GM19238 (cell line): Measurements from ENCODE around the gene ENPP3.

Experiments
- DNase-seq: peaks from one replicate; pipeline ENCODE4 v3.0.0; 2011; ENCODE audit warnings: low spot score; ENCODE audit not compliant: insufficient read length

Gene ENPP3

DNA sequence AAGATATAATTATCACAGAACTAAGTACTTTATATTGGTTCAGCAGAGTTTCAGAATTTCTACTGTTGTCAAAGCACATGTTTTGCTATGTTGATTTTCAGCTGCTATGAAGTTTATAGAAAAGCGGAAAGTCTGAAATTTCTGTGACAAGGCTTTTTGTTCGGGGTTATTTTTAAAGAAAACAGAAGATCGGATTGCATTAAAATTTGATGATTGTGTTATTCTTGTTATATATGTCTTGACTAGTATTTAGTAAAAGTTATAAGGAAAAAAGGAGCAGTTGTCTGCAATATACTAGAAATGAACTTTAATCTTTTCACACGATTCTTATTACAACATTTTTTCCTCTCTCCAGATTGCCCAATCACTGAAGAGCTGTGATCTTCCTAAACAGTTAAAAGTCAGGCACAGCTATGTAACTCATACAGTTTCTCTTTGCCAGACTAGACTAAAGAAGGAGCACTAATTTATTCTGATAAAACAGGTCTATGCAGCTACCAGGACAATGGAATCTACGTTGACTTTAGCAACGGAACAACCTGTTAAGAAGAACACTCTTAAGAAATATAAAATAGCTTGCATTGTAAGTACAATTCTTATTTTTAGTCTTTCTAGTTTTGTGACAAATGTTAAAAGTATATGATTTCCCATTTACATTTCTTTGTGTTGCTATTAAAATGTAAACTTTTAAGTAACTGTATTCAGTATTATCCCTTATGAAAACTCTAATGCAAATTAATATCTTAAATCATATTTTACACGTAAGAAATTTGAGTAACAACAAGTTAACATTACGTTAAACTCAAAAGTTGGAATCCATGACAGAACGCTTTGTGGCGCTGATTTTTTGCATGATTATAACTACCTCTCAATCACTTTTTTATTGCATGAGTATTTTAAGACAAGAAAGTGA, at the start of gene ENPP3:
Gene ENPP3 (plus strand): TSS at position 423 of the 913 bp plus-strand sequence. CDS start 83 bp downstream, at position 506.
- DNase-seq = no peak

DNA sequence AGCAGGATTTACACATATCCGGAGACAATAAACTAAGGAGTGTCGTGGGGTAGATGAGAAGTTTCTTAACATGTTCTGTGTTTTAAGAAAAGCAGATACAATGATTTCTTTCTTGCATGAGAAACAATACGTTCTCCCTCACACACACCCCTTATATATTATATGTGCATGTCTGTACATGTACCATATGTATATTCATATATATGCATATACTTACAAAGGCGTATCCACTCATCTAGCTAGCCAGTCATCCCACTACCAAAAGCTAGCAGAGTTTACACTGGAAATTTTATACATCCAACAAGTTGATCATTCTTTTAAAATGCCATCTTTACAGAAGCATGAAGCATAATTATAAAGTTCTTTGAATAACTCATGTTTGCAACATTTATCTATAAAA, 49.2 kb upstream of the ENPP3 start:
- DNase-seq = no peak

DNA sequence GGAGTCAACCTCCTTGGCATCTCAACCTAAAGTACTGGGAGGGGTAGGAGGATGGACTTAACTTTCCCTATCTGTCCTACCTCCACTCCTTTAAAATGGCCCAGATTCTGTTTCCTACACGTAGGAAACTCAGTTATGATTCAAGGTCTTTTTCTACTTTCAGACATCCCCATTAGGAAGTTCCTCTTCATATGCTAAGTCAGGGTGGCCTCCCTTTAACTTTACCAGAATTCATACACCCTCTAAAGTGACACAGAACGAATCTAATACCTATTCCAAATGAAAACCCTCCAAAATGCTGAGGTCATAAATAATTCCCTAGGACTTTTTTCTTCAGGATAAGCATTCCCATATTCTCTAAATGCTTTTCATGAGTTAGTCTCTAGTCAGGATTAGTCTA, 48.5 kb upstream of the ENPP3 start:
- DNase-seq = no peak

DNA sequence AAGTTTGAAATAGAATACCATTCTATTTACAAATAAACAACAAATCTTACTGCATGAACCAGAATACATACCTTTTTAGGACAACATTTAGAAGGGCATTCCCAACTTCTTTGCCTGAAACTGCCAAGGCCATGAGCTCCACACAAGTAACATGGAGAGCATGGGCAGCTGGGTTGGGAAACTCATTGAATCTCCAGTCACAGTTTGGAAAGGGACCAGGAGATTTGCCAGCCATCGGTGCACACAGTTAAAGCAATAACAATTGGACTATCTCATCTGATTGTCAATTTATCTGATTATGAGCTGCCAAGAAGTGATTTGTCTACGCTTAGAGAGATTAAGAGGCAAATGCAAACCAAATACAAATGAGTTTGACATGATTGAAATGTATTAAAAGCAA, 44.2 kb upstream of the ENPP3 start:
- DNase-seq = no peak

DNA sequence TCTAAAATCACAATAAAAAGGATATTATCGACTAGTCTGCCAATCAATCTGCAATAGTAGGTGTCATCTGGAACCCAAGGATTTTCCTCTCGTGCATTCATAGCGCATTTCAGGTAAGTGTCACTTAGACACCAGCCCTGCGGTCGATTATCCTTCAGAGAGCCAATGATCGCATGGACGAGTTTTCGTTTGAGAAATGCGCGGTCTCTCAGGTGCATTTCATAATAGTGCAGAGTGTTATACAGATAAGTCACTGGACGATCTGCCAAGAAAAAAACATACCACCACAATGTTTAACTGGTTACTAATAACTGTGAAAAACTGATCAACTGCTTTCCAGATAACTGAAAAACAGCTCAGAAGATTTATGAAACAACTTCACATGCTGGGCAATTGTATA, 43.0 kb upstream of the ENPP3 start:
- DNase-seq = no peak

DNA sequence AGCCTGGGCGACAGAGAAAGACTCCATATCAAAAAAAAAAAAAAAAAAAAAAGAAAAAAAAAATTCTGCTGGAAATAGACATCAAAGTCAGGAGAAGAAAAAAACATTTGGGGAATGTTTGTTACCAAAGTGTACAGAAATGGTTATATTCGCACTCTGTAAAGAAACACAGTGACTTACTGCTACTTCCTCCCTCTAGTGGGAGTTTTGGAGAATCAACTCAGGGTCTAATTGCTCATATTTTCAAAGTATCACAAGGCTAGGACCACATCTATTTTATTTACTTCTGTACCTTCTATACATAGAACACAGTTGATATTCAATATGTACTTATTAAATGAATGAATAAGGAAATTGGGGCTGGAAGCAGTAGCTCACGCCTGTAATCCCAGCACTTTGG, 39.7 kb upstream of the ENPP3 start:
- DNase-seq = no peak

DNA sequence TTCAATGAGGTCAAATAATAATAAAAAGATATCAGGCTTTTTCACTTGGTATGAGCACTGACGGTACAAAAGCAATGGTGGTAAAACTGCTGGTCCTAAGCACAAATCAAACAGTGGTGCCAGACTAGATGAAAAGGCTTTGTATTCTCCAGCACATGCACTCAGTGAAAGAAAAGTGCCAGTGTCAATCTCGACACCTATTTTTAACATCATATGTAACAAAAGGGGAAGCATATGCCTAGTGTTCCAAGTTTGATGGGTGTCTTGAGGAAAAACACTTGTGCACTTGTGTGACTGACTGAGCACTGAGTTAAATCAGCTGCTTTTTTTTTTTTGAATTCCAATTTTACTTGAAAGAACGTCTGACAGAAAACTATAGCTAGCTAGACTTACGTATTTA, 36.4 kb upstream of the ENPP3 start:
- DNase-seq = no peak

DNA sequence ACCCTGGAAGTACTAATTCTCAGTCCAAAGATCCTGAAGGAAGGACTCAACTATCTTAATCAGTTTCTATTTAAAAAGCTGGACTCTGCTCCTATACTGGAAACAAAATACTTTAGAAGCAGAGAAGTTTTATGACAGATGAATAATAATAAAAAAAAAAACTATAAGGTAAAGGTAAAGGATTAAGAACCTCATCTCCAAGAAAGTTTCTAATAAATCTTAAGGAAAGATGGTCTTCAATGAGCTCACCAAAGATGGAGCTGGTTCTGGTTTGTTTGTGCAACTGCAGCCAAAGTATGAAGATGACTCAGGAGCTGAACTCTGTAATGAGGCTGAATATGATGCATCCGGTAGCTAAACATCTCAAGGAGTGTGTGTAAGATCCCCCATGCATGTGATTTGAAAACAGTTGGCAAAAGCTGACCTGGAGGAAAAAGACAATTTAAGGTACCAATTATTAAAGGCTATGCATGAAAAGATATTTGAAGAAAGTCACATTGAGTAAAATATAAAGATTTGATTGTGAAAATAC, 34.3 kb upstream of the ENPP3 start:
- no peak for DNase-seq

DNA sequence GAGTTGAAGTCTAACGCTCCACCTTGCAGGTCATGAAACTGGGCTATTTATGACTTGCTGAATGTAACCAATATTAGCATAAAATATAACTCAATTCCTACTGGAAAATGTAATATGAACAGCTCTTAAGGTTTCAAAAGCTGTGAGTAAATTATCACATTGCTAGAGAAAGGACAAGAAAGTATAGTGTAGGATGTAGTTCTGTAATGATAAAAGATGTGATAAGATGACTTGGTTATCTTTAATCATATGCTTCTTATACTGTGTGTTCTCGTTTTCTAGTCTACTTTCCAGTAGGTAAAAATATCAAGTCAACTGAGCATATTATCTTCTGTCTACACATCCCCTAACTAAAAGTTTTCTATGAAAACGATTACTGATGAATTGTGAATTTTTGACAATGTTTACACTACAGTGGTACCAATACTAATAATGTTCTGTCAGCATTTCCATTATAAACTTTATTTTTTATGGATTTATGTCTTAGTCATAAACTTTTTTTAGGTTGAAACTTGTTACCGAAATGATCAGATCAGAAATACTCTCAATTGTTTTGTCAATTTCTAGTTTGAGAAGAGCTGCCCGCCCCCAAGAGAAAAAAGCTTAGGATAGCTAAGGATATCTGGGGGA, 23.7 kb upstream of the ENPP3 start:
- no peak for DNase-seq

DNA sequence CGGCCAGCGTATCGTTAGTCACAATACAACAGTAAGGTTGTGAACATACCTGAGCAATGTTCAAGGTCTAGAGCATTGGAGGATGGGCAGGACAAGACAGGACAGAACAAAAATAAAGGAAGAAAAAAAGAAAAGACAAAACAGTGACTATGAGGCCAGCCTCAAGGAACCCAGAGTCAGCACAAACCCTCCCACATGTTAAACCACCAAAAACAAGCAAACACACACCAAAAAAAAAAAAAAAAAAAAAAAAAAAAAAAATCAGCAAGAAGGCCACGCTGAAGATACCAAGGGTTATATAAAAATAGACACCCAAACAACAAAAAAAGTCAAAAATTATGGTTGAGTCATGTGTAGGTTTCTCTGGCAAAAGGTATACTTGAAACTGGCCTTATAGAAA, 21.8 kb upstream of the ENPP3 start:
- no peak for DNase-seq

DNA sequence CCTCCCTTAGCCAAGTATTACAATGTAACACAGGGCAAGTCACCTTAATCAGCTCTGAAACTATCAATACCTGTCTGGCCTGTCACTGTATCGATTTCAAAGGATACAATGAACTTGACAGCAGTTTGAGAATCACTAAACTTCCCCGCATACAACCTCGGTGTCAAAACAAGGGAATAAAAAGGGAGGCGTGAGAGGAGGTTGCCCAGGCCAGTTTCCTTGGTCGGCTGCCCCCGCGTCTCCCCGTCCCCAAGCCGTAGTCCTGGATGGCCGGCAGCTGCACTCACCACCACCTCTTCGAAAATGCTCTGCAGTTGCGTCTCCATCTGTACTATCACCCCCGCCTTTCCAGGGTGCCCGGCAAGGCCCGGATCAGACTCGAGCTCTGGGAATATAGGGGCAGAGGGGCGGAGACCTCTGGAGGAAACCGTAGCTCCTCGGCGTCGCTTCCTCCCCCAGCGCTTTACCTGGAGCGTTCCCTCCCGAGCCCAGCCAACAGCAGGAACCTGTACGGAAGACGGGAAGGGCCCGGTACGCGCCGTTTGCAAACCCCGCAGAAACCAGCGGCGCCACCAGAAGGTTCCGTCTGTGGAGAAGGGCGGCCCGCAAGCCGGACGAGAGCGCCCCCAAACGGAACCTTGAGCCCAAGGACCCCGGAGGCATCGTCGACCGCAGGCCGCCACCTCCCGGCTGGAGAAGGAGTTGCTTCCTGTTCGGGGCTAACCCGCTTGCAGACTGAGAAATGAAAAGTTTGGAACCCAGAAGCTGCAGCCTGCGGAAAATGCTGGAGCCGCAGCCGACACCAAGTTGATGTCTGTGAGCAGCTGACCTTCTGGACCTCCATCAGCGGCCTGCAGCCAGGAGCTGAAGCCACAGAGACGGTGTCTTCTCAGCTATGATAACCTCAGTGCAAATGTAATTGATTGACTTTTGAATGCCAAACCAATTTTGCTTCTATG, 9.1 kb upstream of the ENPP3 start, which contains the start of gene MED23:
Gene MED23 (minus strand): TSS at position 519 of the 959 bp plus-strand sequence. CDS start 193 bp downstream, at position 326.
- peak; percentile 61 for DNase-seq

DNA sequence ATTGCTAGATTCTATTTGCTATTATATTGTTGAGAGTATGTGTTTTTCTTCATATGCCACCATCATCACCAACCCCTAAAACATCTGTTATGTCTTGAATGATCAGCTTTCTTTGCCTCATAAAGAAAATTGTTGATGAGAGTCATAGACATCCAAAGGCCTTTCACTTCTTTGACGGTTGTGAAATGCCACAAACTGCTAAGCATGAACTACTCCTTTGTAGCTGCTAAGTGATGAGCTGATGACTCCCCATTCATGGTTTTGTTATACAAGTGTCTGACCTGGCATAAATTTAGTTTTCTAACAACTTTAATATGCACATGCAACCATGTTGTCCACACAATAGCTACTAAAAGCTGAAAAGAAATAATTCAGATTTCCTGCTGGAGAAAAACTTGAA, 8.4 kb upstream of the ENPP3 start:
- no peak for DNase-seq

DNA sequence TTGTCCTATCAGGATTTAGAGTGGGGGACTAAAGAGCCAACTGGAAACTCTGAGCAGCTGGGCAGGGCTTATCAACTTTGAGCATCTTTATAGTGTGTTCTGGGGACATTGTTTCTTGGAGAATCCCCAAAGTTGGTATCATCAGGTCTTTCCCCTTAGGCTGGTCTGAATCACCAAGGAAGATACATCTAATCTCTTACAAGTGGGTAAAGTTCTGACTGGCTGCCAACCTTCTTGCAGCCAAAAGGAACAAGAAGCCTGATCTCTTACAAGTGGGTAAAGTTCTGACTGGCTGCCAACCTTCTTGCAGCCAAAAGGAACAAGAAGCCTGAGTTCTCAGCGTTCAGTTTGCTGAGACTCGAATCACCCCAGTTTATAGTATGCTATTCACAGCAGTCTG, 7.5 kb upstream of the ENPP3 start:
- no peak for DNase-seq

DNA sequence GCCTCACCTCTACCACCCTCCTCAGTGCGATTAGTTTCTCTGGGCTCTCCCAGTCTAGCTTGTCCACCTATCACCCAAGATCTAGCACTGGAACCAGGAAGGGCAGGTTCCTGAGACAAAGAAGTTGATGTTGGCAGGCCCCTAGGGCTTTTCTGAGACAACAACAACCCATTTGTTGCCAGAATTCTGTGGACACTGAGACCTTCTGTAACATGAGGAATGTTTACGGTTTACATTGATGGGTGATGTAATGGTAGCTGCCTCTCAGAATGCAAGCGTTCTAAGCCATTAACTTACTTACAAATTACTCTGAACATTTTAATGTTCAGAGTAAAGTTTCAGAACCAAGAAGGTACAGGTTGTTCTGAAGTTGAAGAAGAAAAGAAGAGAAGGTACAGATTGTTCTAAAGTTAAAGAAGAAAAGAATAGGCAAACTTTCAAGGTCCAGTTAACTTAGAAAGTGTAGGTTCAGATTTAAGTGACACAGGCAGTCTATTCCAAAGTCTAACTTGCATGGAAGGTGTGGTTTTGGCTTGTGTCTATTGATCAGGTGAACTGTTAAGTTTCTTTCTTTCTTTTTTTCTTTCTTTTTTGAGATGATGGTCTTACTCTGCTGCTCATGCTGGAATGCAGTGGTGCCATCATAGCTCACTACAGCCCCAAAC, 5.3 kb upstream of the ENPP3 start:
- DNase-seq = no peak

DNA sequence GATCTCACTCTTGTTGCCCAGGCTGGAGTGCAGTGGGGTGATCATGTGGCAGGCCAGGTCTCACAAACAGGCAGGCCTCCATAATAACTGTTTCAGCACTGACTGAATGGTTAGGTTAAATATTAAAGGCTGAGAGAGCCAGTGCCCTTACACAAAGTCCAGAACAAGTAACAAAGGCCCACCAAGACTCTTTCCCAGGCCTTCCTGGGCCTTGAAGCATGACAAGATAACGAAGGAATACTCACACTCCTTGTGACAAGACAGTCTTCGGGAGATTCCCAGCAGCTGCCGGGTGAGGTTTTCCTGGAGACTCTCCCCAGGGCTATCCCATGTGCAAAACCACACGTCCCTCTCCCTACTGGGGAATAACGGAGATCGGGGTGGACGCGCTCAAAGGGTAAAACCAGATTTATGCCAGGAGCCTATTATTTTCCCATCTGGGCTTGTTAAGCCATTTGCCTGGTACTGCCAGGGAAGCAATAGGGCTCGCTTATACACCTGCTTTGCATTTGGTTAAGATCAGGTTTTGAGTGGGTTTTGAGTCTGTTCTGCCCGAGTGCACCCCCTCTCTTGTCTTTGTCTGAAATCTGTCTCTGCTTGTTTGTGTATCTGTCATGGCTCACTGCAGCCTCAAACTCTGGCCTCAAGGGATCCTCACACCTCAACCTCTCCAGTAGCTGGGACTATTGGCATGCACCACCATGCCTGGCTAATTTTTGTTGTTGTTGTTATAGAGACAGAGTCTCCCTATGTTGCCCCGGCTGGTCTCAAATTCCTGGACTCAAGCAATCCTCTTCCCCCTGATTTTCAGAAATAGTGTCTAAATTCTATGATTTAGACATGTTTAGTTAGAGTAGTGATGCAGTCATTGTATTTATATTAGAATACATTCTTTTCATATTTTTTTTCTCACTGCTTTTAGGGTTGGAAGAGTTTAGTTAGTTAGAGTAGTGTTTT, 1.4 kb upstream of the ENPP3 start:
- no peak for DNase-seq

DNA sequence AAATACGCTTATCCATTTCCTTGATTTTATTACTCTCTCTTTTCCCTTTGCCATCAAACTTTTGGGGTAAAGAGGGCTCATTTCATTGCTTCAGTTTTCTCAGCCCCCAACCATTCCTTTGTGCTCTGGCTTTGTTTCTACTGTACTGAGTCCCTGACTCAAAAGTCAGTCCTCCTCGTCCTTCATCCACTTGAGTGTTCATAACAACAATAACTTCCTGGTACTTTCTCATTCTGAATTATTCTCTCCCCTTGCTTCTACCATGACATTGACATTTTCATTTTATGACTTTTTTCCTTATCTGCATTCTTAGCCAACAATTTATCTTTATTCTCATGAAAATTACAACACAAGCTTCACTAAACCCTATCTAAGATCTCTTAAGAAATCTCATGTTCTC, 911 bp downstream of the ENPP3 start:
- DNase-seq = no peak

DNA sequence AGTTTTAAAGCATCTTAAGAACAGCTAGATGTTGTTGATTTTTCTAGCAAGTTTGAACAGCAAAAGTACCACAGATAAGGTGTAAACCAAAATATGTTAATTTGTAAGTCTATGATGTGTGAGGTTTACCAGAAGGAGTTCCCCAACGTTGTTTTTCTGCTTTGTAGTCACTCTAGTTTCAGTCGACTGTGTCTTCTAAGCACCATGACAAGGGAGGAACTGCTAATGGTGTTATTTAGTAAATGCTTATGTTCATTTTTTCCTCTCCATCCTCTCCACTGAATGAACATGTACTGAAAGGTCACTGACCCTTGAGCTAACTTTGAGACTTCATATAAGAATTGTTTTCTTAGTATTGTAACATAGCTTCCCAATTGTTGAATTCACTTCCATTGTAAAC, 3.0 kb downstream of the ENPP3 start:
- DNase-seq = no peak

DNA sequence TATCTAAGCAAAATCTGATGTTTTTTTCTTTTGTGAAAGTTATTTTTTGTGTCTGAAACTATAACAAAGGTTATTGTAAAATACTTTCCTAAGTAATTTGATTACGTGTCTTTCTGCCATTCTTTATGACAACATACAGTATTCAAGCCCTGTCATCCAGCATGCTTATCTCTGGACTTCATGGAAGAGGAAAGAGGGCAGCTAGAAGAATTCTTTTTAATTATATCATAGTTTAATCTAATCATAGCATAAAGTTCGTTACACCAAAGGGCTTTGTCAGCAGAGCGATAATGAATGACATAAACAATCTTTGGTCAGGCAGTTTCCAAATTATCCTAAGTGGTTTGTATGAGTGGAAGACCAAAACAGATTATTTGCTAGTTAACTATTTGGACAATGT, 3.5 kb downstream of the ENPP3 start:
- DNase-seq = no peak

DNA sequence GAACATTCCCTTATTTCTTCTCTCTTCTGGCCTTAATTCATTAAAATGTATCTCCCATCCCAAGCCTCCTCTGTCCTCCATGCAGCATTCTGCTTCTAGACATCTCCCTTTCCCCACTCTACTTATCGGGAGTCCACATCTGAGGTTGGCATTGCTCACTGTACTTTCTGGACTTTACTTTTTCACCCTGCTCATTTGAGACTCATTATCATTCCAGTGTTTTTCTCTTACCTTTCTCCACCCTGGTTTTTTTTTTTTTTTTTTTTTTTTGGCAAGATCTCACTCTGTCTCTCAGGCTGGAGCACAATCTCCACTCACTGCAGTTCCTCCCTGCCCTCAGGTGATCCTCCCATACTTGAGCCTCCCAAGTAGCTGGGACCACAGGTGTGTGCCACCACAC, 4.5 kb downstream of the ENPP3 start:
- DNase-seq = no peak

DNA sequence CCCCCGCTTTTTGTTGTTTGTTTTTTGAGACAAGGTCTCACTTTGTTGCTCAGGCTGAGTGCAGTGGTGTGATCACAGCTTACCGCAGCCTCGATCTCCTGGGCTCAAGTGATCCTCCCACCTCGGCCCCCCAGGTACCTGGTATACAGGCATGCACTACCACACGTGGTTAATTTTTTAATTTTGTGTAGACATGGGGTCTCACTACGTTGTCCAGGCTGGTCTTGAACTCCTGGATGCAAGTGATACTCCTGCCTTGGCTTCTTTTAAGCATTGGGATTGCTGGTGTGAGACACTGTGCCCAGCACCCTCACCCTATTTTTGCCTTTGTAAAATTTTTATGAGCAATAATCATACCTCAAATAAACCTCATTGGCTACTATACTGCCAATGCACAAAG, 5.5 kb downstream of the ENPP3 start:
- no peak for DNase-seq
